Subcutaneous adipose tissue (tissue), 4 donors: ENCODE data around the gene ZSWIM3. TPM values are rescaled to one million over a fixed set of nuclear protein-coding genes. Genes with fewer than 3 reads are reported as not detected.

Experiments
- total RNA-seq, 4 donors: library from RNA; depleted of rRNA; stranded (reverse); fragments of >200 nt; gene quantifications; one replicate each; pipeline ENCODE4 v1.1.0, GENCODE V29; 2016
- TF ChIP-seq, protein P1 (sequence below): fragments of 450-650 bp; IDR thresholded peaks from one replicate; pipeline ENCODE4 v1.5.1; 2016; ENCODE audit warnings: low read depth, mild to moderate bottlenecking, control low read depth, antibody characterized with exemption, moderate library complexity

ZSWIM3 gene
- total RNA-seq, 4 donors from 2014 or later, result 2.1 to 4.4 (median 2.7) TPM

- TF ChIP-seq, protein P1, sequence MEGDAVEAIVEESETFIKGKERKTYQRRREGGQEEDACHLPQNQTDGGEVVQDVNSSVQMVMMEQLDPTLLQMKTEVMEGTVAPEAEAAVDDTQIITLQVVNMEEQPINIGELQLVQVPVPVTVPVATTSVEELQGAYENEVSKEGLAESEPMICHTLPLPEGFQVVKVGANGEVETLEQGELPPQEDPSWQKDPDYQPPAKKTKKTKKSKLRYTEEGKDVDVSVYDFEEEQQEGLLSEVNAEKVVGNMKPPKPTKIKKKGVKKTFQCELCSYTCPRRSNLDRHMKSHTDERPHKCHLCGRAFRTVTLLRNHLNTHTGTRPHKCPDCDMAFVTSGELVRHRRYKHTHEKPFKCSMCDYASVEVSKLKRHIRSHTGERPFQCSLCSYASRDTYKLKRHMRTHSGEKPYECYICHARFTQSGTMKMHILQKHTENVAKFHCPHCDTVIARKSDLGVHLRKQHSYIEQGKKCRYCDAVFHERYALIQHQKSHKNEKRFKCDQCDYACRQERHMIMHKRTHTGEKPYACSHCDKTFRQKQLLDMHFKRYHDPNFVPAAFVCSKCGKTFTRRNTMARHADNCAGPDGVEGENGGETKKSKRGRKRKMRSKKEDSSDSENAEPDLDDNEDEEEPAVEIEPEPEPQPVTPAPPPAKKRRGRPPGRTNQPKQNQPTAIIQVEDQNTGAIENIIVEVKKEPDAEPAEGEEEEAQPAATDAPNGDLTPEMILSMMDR, result no peak
Measured at GRCh38 chr20:45851501-45851900, 5.9 kb upstream of the ZSWIM3 start.

DNA sequence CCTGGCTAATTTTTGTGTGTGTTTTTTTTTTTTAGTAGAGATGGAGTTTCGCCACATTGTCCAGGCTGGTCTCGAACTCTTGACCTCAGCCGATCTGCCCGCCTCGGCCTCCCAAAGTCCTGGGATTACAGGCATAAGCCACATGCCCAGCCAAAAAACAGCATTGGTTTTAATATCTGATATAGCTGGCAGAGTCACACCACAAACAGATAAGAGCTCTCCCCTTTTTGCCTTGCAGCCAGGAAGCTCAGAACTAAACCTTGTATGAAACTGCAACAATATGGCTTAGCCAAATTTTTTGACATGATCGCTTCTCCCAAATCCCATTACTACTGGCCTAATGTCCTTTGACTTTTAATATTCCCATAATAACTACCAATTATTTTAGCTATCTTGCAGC lies 5.1 kb upstream of the ZSWIM3 start:
- TF ChIP-seq, protein P1, result no peak

DNA sequence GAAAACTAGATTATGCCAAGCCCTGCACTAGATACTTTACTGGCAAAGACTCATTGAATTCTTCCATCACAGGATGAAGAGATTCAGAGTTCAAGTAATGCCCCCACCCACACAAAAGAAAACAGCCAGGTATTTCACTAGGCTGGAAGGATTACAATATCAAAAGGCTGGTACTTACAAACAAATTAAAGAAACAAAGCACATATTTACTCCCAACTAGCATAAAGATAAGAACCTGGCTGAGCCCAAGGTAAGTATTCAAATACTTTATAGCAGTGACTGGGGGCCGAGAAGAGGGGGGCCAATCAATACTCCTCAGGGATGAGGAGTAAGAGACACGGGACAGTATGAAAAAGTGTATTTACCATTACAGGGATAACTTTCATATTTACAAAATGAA lies 3.9 kb upstream of the ZSWIM3 start:
- TF ChIP-seq, protein P1, result no peak

DNA sequence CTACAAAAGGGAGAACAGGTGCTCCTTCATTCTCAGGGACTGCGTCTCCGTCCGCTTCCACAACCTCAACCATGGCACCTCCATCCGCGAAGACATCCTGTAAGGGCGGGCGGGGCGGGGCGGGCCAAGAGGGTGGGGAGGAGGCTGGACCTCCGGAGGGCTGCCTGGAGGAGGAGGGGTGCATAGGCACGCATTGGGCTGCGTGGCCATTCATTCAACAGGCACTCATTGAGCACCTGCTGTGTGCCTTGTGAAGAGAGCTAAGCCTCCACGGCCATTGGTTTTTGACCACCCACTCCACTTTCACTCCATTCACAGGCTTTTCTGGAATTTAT lies 435 bp downstream of the ZSWIM3 start:
- TF ChIP-seq, protein P1, result no peak

GRCh38 chr20:45859916-45860315 lies 2.5 kb downstream of the ZSWIM3 start:
- TF ChIP-seq, protein P1, result no peak

GRCh38 chr20:45860560-45861220 lies 3.3 kb downstream of the ZSWIM3 start:
- TF ChIP-seq, protein P1, result no peak

GRCh38 chr20:45861221-45862075 lies 4.0 kb downstream of the ZSWIM3 start:
- TF ChIP-seq, protein P1, result no peak
